ENCODE data around the gene CUL4A.

CUL4A gene

GRCh38 chr13:113169277-113170272 lies 39.8 kb upstream of the CUL4A start:
- H3K4ac ChIP-seq (ENCODE audit: low read length) = no peak overlapping the region
- H3K36me3 ChIP-seq (replicated peaks in 1 of 2; ENCODE audit: control insufficient read depth in 2 of 2, insufficient read depth in 2 of 2, low read length in 2 of 2) = peaks cover 12 to 64% of the 10 kb centered on the region in 2 donors
- no peak overlapping the region for H4K91ac ChIP-seq (ENCODE audit: low read depth, low read length, poor library complexity)
- no peaks in the 10 kb centered on the region for H3K79me1 ChIP-seq (ENCODE audit: low read depth, low read length)
- H3K4me1 ChIP-seq (ENCODE audit: control insufficient read depth in 2 of 2, insufficient read depth in 1 of 2, low read depth in 1 of 2, low read length in 2 of 2) = peaks cover 0 to 2% of the 10 kb centered on the region in 2 donors
- H2BK12ac ChIP-seq (ENCODE audit: low read length) = no peak overlapping the region
- no peak overlapping the region for H3K23ac ChIP-seq (ENCODE audit: low read depth, low read length, poor library complexity)
- no peak overlapping the region for H3K18ac ChIP-seq (ENCODE audit: low read length)
- H3K9ac ChIP-seq (ENCODE audit: low read depth, low read length, poor library complexity) = no peak overlapping the region
- H2AK5ac ChIP-seq (ENCODE audit: low read depth, low read length) = no peak overlapping the region
- no peak for DNase-seq (ENCODE audit: low spot score)
- no peaks in the 10 kb centered on the region for H3K27me3 ChIP-seq (ENCODE audit: control insufficient read depth in 3 of 3, insufficient read depth in 3 of 3, low read depth in 1 of 3, low read length in 3 of 3)
- no peak overlapping the region for H4K8ac ChIP-seq (ENCODE audit: low read depth, low read length)
- H3K4me3 ChIP-seq (ENCODE audit: low read length in 2 of 2) = no peak overlapping the region
- H3K9me3 ChIP-seq (replicated peaks in 1 of 2; ENCODE audit: control insufficient read depth in 2 of 2, insufficient read depth in 1 of 2, low read depth in 1 of 2, low read length in 2 of 2) = peaks cover 0 to 11% of the 10 kb centered on the region in 2 donors
- H2AFZ ChIP-seq (ENCODE audit: low read length) = no peak overlapping the region
- no peak overlapping the region for H2BK5ac ChIP-seq (ENCODE audit: low read length)
- no peak overlapping the region for H3K4me2 ChIP-seq (ENCODE audit: insufficient read depth, low read length, poor library complexity, severe bottlenecking)
- H3K27ac ChIP-seq (replicated peaks; ENCODE audit: low read length) = peak overlapping the region; percentile 3
- no peak overlapping the region for H2BK120ac ChIP-seq (ENCODE audit: low read depth, low read length)
- WGBS, 2 donors (ENCODE audit: extremely low coverage in 2 of 2, insufficient read length in 2 of 2, insufficient replicate concordance in 1 of 2) = no CpG with 5 or more reads among the region's 13 CpGs
- H3K14ac ChIP-seq (ENCODE audit: low read length) = no peak overlapping the region
- no peak overlapping the region for H2BK15ac ChIP-seq (ENCODE audit: low read length)

- Histone ChIP-seq H3K4ac (ENCODE audit: low read length) (no peak overlapping the region), H2BK12ac (ENCODE audit: low read length) (no peak overlapping the region), H2BK5ac (ENCODE audit: low read length) (no peak overlapping the region), H3K9ac (ENCODE audit: low read depth, low read length, poor library complexity) (no peak overlapping the region), H2BK15ac (ENCODE audit: low read length) (no peak overlapping the region), H3K4me3 (ENCODE audit: low read length in 2 of 2) (no peak overlapping the region), H3K14ac (ENCODE audit: low read length) (no peak overlapping the region), H3K27me3 (ENCODE audit: control insufficient read depth in 3 of 3, insufficient read depth in 3 of 3, low read depth in 1 of 3, low read length in 3 of 3) (no peaks in the 10 kb centered on the region), H3K79me1 (ENCODE audit: low read depth, low read length) (no peaks in the 10 kb centered on the region), H3K23ac (ENCODE audit: low read depth, low read length, poor library complexity) (no peak overlapping the region), H2AFZ (ENCODE audit: low read length) (no peak overlapping the region), H3K4me2 (ENCODE audit: insufficient read depth, low read length, poor library complexity, severe bottlenecking) (no peak overlapping the region), H3K36me3 (replicated peaks in 1 of 2; ENCODE audit: control insufficient read depth in 2 of 2, insufficient read depth in 2 of 2, low read length in 2 of 2) (peaks cover 17 to 73% of the 10 kb centered on the region in 2 donors), H4K8ac (ENCODE audit: low read depth, low read length) (no peak overlapping the region), H2AK5ac (ENCODE audit: low read depth, low read length) (no peak overlapping the region), H4K91ac (ENCODE audit: low read depth, low read length, poor library complexity) (no peak overlapping the region), H3K4me1 (ENCODE audit: control insufficient read depth in 2 of 2, insufficient read depth in 1 of 2, low read depth in 1 of 2, low read length in 2 of 2) (peaks cover 0 to 2% of the 10 kb centered on the region in 2 donors), H2BK120ac (ENCODE audit: low read depth, low read length) (no peak overlapping the region), H3K9me3 (replicated peaks in 1 of 2; ENCODE audit: control insufficient read depth in 2 of 2, insufficient read depth in 1 of 2, low read depth in 1 of 2, low read length in 2 of 2) (peaks cover 0 to 11% of the 10 kb centered on the region in 2 donors), H3K18ac (ENCODE audit: low read length) (no peak overlapping the region), H3K27ac (replicated peaks; ENCODE audit: low read length) (no peak overlapping the region)
- WGBS, 2 donors (ENCODE audit: extremely low coverage in 2 of 2, insufficient read length in 2 of 2, insufficient replicate concordance in 1 of 2) = no CpG with 5 or more reads among the region's 5 CpGs
- no peak for DNase-seq (ENCODE audit: low spot score)
Observed at GRCh38 chr13:113170511-113170910, 38.9 kb upstream of the CUL4A start.

GRCh38 chr13:113171250-113172125 lies 37.9 kb upstream of the CUL4A start:
- Histone ChIP-seq H3K9me3 (replicated peaks in 1 of 2; ENCODE audit: control insufficient read depth in 2 of 2, insufficient read depth in 1 of 2, low read depth in 1 of 2, low read length in 2 of 2) (peaks cover 0 to 11% of the 10 kb centered on the region in 2 donors), H2BK15ac (ENCODE audit: low read length) (no peak overlapping the region), H3K27me3 (ENCODE audit: control insufficient read depth in 3 of 3, insufficient read depth in 3 of 3, low read depth in 1 of 3, low read length in 3 of 3) (no peaks in the 10 kb centered on the region), H3K18ac (ENCODE audit: low read length) (no peak overlapping the region), H4K8ac (ENCODE audit: low read depth, low read length) (no peak overlapping the region), H2BK12ac (ENCODE audit: low read length) (no peak overlapping the region), H3K4ac (ENCODE audit: low read length) (no peak overlapping the region), H3K4me3 (ENCODE audit: low read length in 2 of 2) (peak overlapping the region in 1 of 2 donors; percentile 24), H3K14ac (ENCODE audit: low read length) (no peak overlapping the region), H3K79me1 (ENCODE audit: low read depth, low read length) (no peaks in the 10 kb centered on the region), H3K4me2 (ENCODE audit: insufficient read depth, low read length, poor library complexity, severe bottlenecking) (no peak overlapping the region), H2BK5ac (ENCODE audit: low read length) (no peak overlapping the region), H2BK120ac (ENCODE audit: low read depth, low read length) (no peak overlapping the region), H4K91ac (ENCODE audit: low read depth, low read length, poor library complexity) (no peak overlapping the region), H3K27ac (replicated peaks; ENCODE audit: low read length) (no peak overlapping the region), H2AFZ (ENCODE audit: low read length) (no peak overlapping the region), H3K23ac (ENCODE audit: low read depth, low read length, poor library complexity) (no peak overlapping the region), H3K36me3 (replicated peaks in 1 of 2; ENCODE audit: control insufficient read depth in 2 of 2, insufficient read depth in 2 of 2, low read length in 2 of 2) (peaks cover 21 to 83% of the 10 kb centered on the region in 2 donors), H3K9ac (ENCODE audit: low read depth, low read length, poor library complexity) (no peak overlapping the region), H2AK5ac (ENCODE audit: low read depth, low read length) (no peak overlapping the region), H3K4me1 (ENCODE audit: control insufficient read depth in 2 of 2, insufficient read depth in 1 of 2, low read depth in 1 of 2, low read length in 2 of 2) (peaks cover 0 to 2% of the 10 kb centered on the region in 2 donors)
- DNase-seq (ENCODE audit: low spot score) = no peak
- WGBS, 2 donors (ENCODE audit: extremely low coverage in 2 of 2, insufficient read length in 2 of 2, insufficient replicate concordance in 1 of 2) = no CpG with 5 or more reads among the region's 34 CpGs
